Tibial nerve (tissue), 4 donors: ENCODE results near the gene IAPP. TPM values are rescaled to one million over a fixed set of nuclear protein-coding genes. Genes with fewer than 3 reads are reported as not detected.
"Not testable (repeated sequence)": the region's sequence is repeated elsewhere in the genome, so short reads cannot be mapped to it uniquely, and the experiment has no call there.

ENCODE experiments used
- DNase-seq, 2 donors: peaks; one replicate each; pipeline ENCODE4 v3.0.0-alpha.2; 2019; ENCODE audit warnings: low spot score in 2 of 2
- H3K27ac ChIP-seq, 4 donors: fragments of 200-600 bp; sonication (generic) in 3 of 4; one replicate each; pipeline ENCODE4 v1.5.1; 2017 to 2019; ENCODE audit warnings: mild to moderate bottlenecking in 1 of 4
- H3K27me3 ChIP-seq, 2 donors: fragments of 200-600 bp; sonication (generic) in 1 of 2; one replicate each; pipeline versions ENCODE4 v1.5.1 to v1.6.0; 2017 to 2019
- H3K36me3 ChIP-seq, 3 donors: fragments of 200-600 bp; sonication (generic); one replicate each; pipeline ENCODE4 v1.5.1; 2018 to 2019
- H3K4me1 ChIP-seq, 4 donors: fragments of 200-600 bp; sonication (generic) in 3 of 4; one replicate each; pipeline ENCODE4 v1.5.1; 2017 to 2019
- H3K4me3 ChIP-seq, 4 donors: fragments of 200-600 bp; sonication (generic) in 3 of 4; one replicate each; pipeline ENCODE4 v1.5.1; 2017 to 2019; ENCODE audit warnings: mild to moderate bottlenecking in 1 of 4, moderate library complexity in 1 of 4
- H3K9me3 ChIP-seq, 4 donors: fragments of 200-600 bp; sonication (generic) in 3 of 4; one replicate each; pipeline ENCODE4 v1.5.1; 2017 to 2019
- EP300 ChIP-seq, 2 donors: sonication (generic); formaldehyde crosslinking; IDR thresholded peaks; one replicate each; pipeline ENCODE4 v1.6.1; 2017; ENCODE audit warnings: antibody characterized with exemption in 2 of 2, mild to moderate bottlenecking in 1 of 2
- POLR2A ChIP-seq, 2 donors: fragments of 450-650 bp; IDR thresholded peaks; one replicate each; pipeline ENCODE4 v1.6.1; 2017; ENCODE audit warnings: antibody characterized with exemption in 2 of 2, mild to moderate bottlenecking in 2 of 2, moderate library complexity in 2 of 2
- WGBS, 2 donors: methylation state at CpG; one replicate each; pipeline ENCODE4 v1.1.5; 2018; 5-methylcytosine and 5-hydroxymethylcytosine counted together
- total RNA-seq, 4 donors: library from RNA; depleted of rRNA; stranded (reverse); fragments of >200 nt; gene quantifications; one replicate each; pipeline ENCODE4 v1.1.0, GENCODE V29; 2016
- TF ChIP-seq, protein P1 (sequence below), 5 experiments: fragments of 200-600 bp in 3 of 5; fragments of 450-650 bp in 2 of 5; sonication (generic) in 3 of 5; IDR thresholded peaks; one replicate each; pipeline ENCODE4 v1.5.1; 2016 to 2019; ENCODE audit warnings: antibody characterized with exemption in 5 of 5, mild to moderate bottlenecking in 3 of 5, moderate library complexity in 2 of 5

IAPP gene
- total RNA-seq, 4 donors from 2014 or later = not detected

DNA sequence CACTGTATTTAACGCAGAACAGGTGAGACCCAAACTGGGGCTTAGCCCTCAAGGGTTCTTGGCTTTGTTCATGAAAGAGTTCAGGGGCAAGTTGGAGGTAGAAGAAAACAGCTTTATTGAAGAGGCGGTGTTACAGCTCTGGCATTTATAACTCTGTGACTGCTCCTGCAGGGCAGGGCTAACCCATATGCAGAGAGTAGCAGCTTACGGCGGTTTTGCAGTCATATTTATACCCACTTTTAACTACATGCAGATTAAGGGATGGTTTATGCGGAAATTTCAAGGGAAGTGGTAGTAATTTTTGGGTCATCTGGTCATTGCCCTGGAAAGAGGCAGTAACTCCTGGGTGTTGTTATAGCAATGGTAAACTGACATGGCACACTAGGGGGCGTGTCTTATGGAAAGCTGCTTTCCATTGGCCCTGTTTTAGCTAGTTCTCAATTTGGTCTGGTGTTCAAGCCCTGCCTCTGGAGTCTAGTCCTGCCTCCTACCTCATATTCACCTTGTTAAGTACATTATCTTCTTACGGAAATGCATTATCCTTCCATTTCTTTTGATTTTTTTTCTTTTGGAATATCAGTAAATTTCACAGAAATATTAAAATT is 1.8 kb upstream of the IAPP start:
- Histone ChIP-seq H3K36me3 (no peaks in the 10 kb centered on the region), H3K9me3 (no peaks in the 10 kb centered on the region), H3K4me1 (no peaks in the 10 kb centered on the region), H3K4me3 (no peak overlapping the region), H3K27ac (no peak overlapping the region), H3K27me3 (no peaks in the 10 kb centered on the region)
- WGBS, 2 donors = 77 to 85% methylated on average over 7 of the region's 7 CpGs
- TF ChIP-seq, protein P1, sequence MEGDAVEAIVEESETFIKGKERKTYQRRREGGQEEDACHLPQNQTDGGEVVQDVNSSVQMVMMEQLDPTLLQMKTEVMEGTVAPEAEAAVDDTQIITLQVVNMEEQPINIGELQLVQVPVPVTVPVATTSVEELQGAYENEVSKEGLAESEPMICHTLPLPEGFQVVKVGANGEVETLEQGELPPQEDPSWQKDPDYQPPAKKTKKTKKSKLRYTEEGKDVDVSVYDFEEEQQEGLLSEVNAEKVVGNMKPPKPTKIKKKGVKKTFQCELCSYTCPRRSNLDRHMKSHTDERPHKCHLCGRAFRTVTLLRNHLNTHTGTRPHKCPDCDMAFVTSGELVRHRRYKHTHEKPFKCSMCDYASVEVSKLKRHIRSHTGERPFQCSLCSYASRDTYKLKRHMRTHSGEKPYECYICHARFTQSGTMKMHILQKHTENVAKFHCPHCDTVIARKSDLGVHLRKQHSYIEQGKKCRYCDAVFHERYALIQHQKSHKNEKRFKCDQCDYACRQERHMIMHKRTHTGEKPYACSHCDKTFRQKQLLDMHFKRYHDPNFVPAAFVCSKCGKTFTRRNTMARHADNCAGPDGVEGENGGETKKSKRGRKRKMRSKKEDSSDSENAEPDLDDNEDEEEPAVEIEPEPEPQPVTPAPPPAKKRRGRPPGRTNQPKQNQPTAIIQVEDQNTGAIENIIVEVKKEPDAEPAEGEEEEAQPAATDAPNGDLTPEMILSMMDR (IDR thresholded peaks at IDR 0.05) = no peak
- TF ChIP-seq EP300 (IDR thresholded peaks at IDR 0.05) = no peak
- TF ChIP-seq POLR2A (IDR thresholded peaks at IDR 0.05) = no peak
- no peak for DNase-seq

DNA sequence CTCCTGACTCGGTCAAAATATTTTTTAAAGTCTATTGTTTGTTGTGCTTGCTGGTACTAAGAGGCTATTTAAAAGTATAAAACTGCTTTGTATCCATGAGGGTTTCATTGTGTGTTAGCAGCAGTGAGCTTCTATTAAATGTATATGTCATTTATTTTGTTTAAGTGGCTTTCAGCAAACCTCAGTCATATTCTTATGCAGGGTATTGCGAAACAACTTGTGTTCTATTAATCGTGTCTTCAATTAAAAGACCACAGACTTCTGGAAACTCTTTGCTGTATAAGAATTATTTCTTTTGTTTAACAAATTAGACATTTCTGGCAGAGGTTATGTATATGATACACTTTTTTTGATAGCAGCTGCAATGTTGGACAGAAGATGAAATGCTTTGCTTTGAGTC is 6.5 kb downstream of the IAPP start:
- 52 to 61% methylated on average over 3 of the region's 3 CpGs for WGBS, 2 donors
- no peaks in the 10 kb centered on the region for H3K27me3 ChIP-seq
- H3K4me1 ChIP-seq = no peaks in the 10 kb centered on the region
- DNase-seq = no peak
- H3K27ac ChIP-seq = no peak overlapping the region
- TF ChIP-seq, protein P1 (IDR thresholded peaks at IDR 0.05) = no peak
- H3K9me3 ChIP-seq = no peaks in the 10 kb centered on the region
- H3K36me3 ChIP-seq = no peaks in the 10 kb centered on the region
- H3K4me3 ChIP-seq = no peak overlapping the region

DNA sequence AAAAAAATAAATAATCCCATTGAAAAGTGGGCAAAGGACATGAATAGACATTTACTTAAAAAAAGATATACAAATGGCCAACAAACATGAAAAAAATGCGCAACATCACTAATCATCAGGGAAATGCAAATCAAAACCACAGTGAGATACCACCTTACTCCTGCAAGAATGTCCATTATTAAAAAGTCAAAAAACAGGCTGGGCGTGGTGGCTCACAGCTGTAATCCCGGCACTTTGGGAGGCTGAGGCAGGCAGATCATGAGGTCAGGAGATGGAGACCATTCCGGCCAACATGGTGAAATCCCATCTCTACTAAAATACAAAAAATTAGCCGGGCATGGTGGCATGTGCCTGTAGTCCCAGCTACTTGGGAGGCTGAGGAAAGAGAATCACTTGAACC is 8.6 kb downstream of the IAPP start:
- H3K27ac ChIP-seq, H3K4me1 ChIP-seq, H3K36me3 ChIP-seq, H3K4me3 ChIP-seq, H3K9me3 ChIP-seq, DNase-seq, H3K27me3 ChIP-seq: not testable (repeated sequence)
- 92 to 98% methylated on average over 5 of the region's 5 CpGs for WGBS, 2 donors

DNA sequence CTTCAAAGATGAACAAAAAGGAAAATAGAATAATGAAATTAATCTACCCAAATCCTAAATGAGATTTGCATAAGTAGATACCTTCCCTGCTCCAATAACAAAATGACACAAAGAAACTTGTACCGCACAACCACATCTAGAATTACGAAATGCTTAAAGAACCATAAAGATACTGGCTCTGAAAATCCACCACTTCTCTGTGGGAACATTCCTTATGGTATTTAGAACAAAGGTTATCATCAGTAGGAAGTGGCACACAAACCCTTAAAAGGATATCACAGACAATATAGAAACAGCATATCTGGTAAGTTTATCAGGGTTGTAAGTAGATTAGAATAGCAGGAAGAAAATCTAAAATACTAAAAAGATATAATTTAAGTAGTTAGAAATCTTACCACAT is 11.6 kb downstream of the IAPP start:
- Histone ChIP-seq H3K36me3 (no peaks in the 10 kb centered on the region), H3K27me3 (no peaks in the 10 kb centered on the region), H3K4me3 (no peak overlapping the region), H3K27ac (no peak overlapping the region), H3K9me3 (no peaks in the 10 kb centered on the region), H3K4me1 (no peaks in the 10 kb centered on the region)
- no peak for DNase-seq
- TF ChIP-seq, protein P1 (IDR thresholded peaks at IDR 0.05) = no peak
- TF ChIP-seq EP300 (IDR thresholded peaks at IDR 0.05) = no peak
- TF ChIP-seq POLR2A (IDR thresholded peaks at IDR 0.05) = no peak
- 80 to 82% methylated on average over 2 of the region's 2 CpGs for WGBS, 2 donors

DNA sequence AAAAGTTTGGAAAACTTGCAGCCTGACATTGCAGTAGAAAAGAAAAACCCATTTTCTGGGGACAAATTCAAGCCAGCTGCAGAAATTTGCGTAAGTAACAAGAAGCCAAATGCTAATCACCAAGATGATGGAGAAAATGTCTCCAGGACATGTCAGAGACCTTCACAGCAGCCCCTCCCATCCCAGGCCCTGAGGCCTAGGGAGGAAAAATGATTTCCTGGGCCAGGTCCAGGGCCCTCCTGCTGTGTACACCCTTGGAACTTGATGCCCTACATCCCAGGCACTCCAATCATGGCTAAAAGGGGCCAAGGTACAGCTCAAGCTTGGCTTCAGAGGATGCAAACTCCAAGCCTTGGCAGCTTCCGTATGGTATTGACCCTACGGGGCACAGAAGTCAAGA is 14.5 kb downstream of the IAPP start:
- WGBS, 2 donors = 92 to 94% methylated on average over 3 of the region's 3 CpGs
- no peaks in the 10 kb centered on the region for H3K9me3 ChIP-seq
- no peaks in the 10 kb centered on the region for H3K4me1 ChIP-seq
- no peaks in the 10 kb centered on the region for H3K27me3 ChIP-seq
- TF ChIP-seq EP300 (IDR thresholded peaks at IDR 0.05) = no peak
- no peak for TF ChIP-seq POLR2A (IDR thresholded peaks at IDR 0.05)
- TF ChIP-seq, protein P1 (IDR thresholded peaks at IDR 0.05) = no peak
- no peak overlapping the region for H3K27ac ChIP-seq
- no peaks in the 10 kb centered on the region for H3K36me3 ChIP-seq
- H3K4me3 ChIP-seq = no peak overlapping the region
- DNase-seq = no peak

DNA sequence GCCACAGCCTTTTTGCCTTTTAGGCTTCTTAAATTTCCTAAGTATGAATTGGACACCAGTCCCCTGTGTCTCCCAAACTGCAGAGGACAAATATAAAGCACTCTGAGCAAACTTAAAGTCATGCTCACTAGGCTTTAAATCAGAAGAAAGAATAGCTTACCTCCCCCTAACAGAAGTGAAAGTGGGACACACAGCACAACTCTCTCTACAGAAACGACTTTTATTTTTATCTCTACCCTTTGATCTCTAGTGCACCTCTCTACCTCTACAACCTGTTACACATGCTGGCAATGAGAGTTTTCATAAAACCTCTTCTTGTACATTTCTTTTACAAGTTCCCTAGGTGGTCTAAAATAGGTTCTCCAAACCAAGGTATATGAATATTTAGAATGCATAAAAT is 19.7 kb downstream of the IAPP start:
- WGBS, 2 donors = 35 to 54% methylated on average over 1 of the region's 1 CpG
- Histone ChIP-seq H3K4me3 (no peak overlapping the region), H3K9me3 (no peaks in the 10 kb centered on the region), H3K27me3 (no peaks in the 10 kb centered on the region), H3K4me1 (no peaks in the 10 kb centered on the region), H3K27ac (no peak overlapping the region), H3K36me3 (no peaks in the 10 kb centered on the region)
- TF ChIP-seq, protein P1 (IDR thresholded peaks at IDR 0.05) = no peak
- TF ChIP-seq EP300 (IDR thresholded peaks at IDR 0.05) = no peak
- TF ChIP-seq POLR2A (IDR thresholded peaks at IDR 0.05) = no peak
- no peak for DNase-seq

DNA sequence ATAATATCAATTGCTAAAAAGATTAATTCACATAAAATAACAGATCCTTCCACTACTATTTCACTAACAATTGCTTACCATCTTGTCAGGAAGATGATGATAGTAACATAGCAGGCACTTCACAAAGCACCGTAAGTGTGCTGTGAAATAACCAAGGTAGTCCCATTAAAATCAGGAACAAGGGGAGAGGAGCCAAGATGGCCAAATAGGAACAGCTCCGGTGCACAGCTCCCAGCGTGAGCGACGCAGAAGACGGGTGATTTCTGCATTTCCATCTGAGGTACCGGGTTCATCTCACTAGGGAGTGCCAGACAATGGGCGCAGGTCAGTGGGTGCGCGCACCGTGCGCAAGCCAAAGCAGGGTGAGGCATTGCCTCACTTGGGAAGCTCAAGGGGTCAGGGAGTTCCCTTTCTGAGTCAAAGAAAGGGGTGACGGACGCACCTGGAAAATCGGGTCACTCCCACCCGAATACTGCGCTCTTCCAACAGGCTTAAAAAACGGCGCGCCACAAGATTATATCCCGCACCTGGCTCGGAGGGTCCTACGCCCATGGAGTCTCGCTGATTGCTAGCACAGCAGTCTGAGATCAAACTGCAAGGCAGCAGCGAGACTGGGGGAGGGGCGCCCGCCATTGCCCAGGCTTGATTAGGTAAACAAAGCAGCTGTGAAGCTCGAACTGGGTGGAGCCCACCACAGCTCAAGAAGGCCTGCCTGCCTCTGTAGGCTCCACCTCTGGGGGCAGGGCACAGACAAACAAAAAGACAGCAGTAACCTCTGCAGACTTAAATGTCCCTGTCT is 22.3 kb downstream of the IAPP start:
- not testable (repeated sequence) for H3K27me3 ChIP-seq, H3K4me3 ChIP-seq, H3K9me3 ChIP-seq, H3K36me3 ChIP-seq, H3K4me1 ChIP-seq, DNase-seq, H3K27ac ChIP-seq
- 90% methylated on average over 28 of the region's 28 CpGs for WGBS, 2 donors
